ENCODE results near the gene ZNF784. TPM values are rescaled to one million over a fixed set of nuclear protein-coding genes. Genes with fewer than 3 reads are reported as not detected.

The ZNF784 gene
- total and polyA plus RNA-seq, 2 of the 13 experiments (the other 11 are each of a cell fraction or from before 2014, with no cell fraction given): 4.1 to 4.2 TPM

DNA sequence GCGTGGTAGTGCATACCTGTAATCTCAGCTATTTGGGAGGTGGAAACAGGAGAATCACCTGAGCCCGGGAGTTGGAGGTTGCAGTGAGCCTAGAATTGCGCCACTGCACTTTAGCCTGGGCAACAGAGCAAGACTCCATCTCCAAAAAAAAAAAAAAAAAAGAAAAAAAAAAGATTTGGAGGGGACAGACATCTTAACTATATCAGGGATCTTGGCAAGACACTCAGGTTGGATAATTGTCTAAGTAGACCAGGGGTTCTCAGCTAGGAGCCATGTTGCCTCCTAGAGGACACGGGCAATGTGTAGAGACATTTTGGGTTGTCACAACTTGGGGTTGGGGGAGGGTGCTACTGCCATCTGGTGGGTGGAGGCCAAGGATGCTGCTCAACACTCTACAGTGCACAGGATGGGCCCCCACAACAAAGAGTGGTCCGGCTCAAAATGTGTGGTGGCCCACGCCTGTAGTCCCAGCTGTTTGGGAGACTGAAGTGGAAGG lies 14.5 kb upstream of the ZNF784 start (continued):
- TF ChIP-seq, protein P1, sequence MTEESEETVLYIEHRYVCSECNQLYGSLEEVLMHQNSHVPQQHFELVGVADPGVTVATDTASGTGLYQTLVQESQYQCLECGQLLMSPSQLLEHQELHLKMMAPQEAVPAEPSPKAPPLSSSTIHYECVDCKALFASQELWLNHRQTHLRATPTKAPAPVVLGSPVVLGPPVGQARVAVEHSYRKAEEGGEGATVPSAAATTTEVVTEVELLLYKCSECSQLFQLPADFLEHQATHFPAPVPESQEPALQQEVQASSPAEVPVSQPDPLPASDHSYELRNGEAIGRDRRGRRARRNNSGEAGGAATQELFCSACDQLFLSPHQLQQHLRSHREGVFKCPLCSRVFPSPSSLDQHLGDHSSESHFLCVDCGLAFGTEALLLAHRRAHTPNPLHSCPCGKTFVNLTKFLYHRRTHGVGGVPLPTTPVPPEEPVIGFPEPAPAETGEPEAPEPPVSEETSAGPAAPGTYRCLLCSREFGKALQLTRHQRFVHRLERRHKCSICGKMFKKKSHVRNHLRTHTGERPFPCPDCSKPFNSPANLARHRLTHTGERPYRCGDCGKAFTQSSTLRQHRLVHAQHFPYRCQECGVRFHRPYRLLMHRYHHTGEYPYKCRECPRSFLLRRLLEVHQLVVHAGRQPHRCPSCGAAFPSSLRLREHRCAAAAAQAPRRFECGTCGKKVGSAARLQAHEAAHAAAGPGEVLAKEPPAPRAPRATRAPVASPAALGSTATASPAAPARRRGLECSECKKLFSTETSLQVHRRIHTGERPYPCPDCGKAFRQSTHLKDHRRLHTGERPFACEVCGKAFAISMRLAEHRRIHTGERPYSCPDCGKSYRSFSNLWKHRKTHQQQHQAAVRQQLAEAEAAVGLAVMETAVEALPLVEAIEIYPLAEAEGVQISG (CRISPR knock-in tag; IDR thresholded peaks at IDR 0.05): peak; percentile 99
- no peak for TF ChIP-seq ZNF430 (CRISPR knock-in tag; IDR thresholded peaks at IDR 0.05)
- TF ChIP-seq USF2 (IDR thresholded peaks at IDR 0.05; ENCODE audit: low read depth, low read length): no peak
- TF ChIP-seq USF2 (CRISPR knock-in tag; IDR thresholded peaks at IDR 0.05; ENCODE audit: borderline replicate concordance): no peak
- no peak for TF ChIP-seq MYC (CRISPR knock-in tag; IDR thresholded peaks at IDR 0.05; ENCODE audit: borderline replicate concordance)
- TF ChIP-seq, protein P2, sequence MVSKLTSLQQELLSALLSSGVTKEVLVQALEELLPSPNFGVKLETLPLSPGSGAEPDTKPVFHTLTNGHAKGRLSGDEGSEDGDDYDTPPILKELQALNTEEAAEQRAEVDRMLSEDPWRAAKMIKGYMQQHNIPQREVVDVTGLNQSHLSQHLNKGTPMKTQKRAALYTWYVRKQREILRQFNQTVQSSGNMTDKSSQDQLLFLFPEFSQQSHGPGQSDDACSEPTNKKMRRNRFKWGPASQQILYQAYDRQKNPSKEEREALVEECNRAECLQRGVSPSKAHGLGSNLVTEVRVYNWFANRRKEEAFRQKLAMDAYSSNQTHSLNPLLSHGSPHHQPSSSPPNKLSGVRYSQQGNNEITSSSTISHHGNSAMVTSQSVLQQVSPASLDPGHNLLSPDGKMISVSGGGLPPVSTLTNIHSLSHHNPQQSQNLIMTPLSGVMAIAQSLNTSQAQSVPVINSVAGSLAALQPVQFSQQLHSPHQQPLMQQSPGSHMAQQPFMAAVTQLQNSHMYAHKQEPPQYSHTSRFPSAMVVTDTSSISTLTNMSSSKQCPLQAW (CRISPR knock-in tag; IDR thresholded peaks at IDR 0.05): no peak
- no peak for TF ChIP-seq ZNF232 (CRISPR knock-in tag; IDR thresholded peaks at IDR 0.05; ENCODE audit: borderline replicate concordance)
- TF ChIP-seq, protein P3, sequence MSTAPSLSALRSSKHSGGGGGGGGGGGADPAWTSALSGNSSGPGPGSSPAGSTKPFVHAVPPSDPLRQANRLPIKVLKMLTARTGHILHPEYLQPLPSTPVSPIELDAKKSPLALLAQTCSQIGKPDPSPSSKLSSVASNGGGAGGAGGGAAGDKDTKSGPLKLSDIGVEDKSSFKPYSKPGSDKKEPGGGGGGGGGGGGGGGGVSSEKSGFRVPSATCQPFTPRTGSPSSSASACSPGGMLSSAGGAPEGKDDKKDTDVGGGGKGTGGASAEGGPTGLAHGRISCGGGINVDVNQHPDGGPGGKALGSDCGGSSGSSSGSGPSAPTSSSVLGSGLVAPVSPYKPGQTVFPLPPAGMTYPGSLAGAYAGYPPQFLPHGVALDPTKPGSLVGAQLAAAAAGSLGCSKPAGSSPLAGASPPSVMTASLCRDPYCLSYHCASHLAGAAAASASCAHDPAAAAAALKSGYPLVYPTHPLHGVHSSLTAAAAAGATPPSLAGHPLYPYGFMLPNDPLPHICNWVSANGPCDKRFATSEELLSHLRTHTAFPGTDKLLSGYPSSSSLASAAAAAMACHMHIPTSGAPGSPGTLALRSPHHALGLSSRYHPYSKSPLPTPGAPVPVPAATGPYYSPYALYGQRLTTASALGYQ (CRISPR knock-in tag; IDR thresholded peaks at IDR 0.05): no peak
- TF ChIP-seq CCDC6 (CRISPR knock-in tag; IDR thresholded peaks at IDR 0.05): no peak
- TF ChIP-seq ZNF264 (CRISPR knock-in tag; IDR thresholded peaks at IDR 0.05): no peak
- TF ChIP-seq, protein P4, sequence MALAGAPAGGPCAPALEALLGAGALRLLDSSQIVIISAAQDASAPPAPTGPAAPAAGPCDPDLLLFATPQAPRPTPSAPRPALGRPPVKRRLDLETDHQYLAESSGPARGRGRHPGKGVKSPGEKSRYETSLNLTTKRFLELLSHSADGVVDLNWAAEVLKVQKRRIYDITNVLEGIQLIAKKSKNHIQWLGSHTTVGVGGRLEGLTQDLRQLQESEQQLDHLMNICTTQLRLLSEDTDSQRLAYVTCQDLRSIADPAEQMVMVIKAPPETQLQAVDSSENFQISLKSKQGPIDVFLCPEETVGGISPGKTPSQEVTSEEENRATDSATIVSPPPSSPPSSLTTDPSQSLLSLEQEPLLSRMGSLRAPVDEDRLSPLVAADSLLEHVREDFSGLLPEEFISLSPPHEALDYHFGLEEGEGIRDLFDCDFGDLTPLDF (CRISPR knock-in tag; IDR thresholded peaks at IDR 0.05): no peak
- TF ChIP-seq MLLT10 (CRISPR knock-in tag; IDR thresholded peaks at IDR 0.05): no peak
- 0 out of 2 replicates have a peak, but pooled peaks have one; percentile 22 for TF ChIP-seq ZNF784 (CRISPR knock-in tag; IDR thresholded peaks at IDR 0.05; ENCODE audit: borderline replicate concordance)
- TF ChIP-seq ZNF44 (CRISPR knock-in tag; IDR thresholded peaks at IDR 0.05): no peak
- no peak for TF ChIP-seq NCOA1 (CRISPR knock-in tag; IDR thresholded peaks at IDR 0.05)
- TF ChIP-seq ZNF160 (CRISPR knock-in tag; IDR thresholded peaks at IDR 0.05): no peak
- no peak for TF ChIP-seq HNRNPL (IDR thresholded peaks at IDR 0.05; ENCODE audit: low read depth, low read length)
- peak; percentile 78 for TF ChIP-seq THAP11 (CRISPR knock-in tag; IDR thresholded peaks at IDR 0.05)
- no peak for TF ChIP-seq SRF (IDR thresholded peaks at IDR 0.05; ENCODE audit: low read depth, low read length)
- peak; percentile 18 for TF ChIP-seq TEAD3 (CRISPR knock-in tag; optimal IDR thresholded peaks at IDR 0.05; ENCODE audit: borderline replicate concordance)

Data from HepG2 (cell line).